Measurements from ENCODE around the gene NDOR1. TPM values are rescaled to one million over a fixed set of nuclear protein-coding genes. Genes with fewer than 3 reads are reported as not detected.
A peak's percentile ranks its signal among the peaks of the same experiment; 100 is the strongest.

The NDOR1 gene
- total RNA-seq, 1 experiment from 2014 or later = 14.3 TPM

DNA sequence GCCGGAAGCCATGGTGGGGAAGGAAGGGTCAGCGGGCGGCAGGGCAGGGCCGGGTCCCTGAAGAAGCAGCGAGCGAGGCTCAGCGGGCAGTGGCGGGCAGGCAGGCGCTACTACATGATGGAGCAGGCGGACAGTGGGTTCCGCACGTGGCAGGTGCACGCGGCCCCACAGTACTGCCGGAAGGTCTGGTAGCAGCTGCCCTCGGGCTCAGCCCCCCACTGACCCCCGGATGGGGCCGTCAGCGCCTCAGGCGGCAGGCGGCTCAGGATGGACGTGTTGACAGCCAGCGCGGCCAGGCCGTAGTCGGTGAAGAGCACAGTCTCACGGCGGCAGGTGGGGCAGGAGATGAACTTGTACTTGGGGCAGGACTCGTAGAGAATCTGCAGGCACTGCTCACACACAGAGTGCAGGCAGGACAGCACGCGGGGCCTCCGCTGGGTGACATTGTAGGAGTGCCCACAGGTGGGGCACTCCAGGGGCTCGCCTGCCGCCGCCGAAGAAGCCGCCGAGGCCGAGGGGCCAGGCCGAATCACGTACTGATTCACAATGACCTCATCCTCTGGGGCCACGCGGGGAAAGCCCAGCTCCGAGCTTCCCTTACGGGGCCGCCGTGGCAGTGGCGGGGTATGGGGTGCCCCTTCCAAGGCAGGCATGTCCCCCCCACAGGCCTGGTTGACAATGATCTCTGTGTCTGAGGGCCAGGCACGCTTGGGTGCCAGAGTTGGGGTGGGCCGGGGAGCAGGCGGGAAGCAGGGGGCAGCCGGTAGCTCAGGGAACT, 15.0 kb downstream of the NDOR1 start:
- DNase-seq (ENCODE audit: low read depth) = no peak

DNA sequence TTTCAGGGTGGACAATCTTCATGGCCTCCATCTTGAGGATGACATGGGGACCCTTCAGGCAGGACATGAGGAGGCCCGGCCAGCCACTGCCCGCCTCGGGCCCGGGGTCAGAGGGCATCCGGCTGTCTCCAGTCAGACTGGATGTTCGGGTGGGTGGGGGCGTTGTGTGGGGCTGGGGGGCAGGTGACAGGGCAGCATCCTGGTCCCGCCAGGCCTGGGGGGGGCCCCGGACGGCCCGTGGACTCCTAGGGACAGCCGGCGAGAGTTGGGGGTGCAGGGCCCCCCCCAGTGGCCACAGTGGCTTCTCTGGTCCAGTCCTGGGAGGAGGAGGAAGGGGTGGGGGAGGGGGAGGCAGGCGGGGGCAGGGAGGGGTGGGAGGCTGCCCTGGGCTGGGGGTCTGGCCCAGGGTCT, 15.6 kb downstream of the NDOR1 start:
- DNase-seq (ENCODE audit: low read depth) = no peak

- no peak for DNase-seq (ENCODE audit: low read depth)
These were observed 16.1 kb downstream of the NDOR1 start for GRCh38 chr9:137221506-137222111.

DNA sequence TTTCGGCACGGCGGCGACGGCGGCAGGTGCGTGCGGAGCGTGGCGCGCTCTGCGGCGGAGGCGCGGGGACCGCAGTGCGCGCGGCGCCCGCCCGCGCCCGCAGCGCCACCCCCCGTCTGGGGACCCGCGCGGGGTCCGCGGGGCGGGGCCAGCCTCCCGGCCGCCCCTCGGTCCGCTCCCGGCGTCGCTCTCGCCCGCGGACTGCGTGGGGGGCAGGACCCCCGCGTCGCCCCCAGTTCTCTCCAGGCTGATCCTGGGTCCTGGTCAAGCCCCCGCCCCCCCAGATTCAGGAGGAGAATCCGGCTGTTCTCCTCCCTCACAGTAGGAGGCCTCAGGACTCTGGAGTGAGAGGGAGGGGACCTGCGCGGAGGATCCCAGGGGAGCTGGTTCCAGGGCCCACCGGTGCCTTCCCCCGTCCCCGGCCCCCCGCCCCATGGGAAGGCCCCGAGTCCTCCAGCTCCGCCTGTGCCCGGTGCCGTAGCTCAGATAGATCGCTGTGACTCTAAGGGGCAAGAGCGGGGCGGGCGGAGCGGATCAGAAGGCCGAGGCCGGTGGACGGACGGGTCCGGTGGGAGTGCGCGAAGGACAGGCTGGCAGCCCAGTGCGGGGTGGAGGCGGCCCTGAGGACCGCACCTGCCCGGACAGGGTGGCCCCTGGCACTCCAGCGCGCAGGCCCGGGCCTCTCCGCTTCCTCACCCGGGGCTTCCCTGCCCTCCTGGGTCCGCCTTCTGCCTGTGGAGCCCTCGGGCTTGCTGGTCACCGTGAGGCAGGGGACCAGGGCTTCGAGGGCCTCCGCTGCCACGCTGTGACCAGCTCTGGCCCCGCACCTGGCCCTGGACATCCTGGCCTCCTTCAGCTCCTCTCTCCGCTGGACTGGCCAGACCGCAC, 16.9 kb downstream of the NDOR1 start, which contains the start of gene RNF208:
RNF208 (minus strand) TSS at position 51 of the 888 bp plus-strand sequence. CDS start 1,028 bp downstream, outside the sequence.
- DNase-seq (ENCODE audit: low read depth) = no peak

GRCh38 chr9:137223078-137223970, 17.8 kb downstream of the NDOR1 start:
- peak; percentile 99 for DNase-seq (ENCODE audit: low read depth)

DNA sequence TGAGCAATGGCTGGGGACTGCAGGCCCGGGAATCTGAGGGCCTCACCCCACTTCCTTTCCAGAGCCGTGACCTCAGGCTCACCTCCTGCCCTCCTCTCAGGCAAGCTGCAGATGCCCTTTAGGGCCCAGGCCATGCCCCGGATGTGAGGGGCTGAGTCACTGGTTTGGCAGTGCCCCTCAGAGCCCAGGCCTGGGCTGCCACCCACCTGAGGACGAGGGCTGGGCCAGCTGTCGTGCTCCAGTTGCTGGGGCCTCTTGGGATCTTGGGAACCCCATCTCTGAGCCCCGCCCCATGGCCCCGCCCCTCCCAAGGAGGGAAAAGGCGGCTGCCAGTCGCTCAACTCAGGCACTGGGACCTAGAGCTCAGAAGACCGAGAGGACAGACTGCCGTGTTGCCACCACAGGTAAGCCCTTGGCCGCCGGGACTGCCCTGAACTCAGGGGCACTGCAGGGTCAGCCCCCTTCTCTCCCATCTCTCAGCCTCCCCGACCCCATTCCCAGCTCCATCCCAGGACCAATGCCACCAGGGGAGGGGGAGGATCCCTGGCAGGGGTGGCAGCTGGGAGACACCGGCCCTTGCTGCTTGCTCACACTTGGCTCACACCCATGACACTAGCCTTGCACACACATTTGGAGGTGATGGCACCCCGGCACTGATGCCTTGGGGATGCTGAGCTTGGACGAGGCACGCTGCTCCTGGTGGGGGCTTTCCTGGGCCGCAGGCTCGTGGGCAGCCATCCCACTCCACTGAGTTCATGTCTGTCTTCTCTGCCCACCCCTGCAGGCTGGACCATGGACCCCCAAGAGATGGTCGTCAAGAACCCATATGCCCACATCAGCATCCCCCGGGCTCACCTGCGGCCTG, 19.6 kb downstream of the NDOR1 start, which contains the start of gene CYSRT1:
CYSRT1 (plus strand) TSS at position 345 of the 865 bp plus-strand sequence; CDS start at position 793, 448 bp downstream.
- no peak for DNase-seq (ENCODE audit: low read depth)

- DNase-seq (ENCODE audit: low read depth) = no peak
These were observed 20.3 kb downstream of the NDOR1 start for GRCh38 chr9:137225699-137226331.

DNA sequence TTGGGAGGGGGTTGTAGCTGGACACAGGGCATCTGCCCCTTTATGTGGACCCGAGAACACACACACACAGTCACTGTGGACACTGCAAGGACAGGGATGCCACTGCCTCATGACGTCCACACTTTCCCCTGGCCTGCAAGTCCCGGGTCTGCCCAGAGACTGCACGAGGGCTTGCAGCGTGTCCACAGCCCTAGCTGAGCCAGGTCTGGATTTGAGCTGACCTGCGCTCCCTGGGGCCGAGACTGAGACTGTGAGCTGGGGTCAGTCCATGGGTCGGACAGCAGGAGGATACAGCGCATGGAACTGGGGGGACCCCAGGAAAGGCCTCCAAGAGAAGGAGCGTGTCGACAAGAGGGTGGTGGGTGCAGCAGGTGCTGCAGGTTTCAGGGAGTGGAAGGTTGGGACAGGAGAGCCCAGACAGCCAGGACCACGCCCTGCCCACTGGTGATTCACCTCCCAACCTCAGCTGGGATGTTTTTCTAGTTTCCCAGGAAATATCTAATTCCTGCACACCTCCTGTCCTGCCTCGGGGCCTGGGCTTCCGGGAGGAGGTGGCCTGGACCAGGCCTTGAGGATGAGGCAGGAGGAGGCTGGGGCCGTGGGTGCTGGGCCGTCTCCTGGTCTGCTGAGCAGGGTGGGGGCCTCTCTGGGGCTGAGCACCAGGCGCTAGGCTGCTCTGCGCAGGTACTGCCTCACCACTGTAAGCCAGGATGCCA, 21.0 kb downstream of the NDOR1 start:
- DNase-seq (ENCODE audit: low read depth) = peak; percentile 67

DNA sequence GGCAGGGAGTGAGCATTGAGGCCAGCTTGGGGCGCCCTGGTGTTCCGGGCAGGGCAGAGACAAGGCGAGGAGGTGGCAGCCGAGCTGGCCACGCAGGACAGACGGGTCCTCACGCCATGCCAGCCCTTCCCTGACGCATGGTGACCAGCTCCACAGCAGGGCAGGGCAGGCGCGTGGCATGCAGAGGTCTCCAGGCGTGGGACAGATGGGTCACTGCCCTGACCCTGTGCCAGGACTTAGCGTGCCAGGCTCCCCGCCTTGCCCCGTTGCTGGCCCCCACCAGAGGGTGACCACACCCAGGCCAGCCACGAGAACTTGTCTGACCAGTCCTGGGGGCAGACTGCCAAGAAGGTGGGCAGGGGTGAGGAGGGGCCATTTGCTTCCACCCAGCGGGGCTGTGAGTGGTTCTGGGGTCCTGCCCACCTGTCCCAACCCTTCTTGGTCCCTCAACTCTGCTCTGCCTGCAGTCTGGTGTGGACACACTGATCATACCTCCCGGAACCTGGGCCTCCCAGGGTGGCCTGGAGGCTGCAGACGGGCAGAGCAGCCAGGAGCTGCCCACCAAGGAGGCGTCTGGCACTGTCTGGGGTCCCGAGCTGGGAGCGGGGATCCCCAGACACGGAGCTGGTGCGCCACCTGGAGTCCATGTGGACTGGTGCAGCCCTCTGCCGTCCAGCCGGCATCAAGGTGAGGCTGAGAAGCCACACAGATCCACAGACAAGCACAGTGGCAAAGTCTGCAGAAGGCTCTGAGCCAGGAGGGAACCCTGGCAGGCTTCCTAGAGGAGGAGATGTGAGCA, 21.8 kb downstream of the NDOR1 start, which contains the start of gene RNF224:
RNF224 (plus strand) TSS at position 449 of the 799 bp plus-strand sequence. CDS start 834 bp downstream, outside the sequence.
- peak; percentile 90 for DNase-seq (ENCODE audit: low read depth)

- DNase-seq (ENCODE audit: low read depth) = no peak
These were observed 22.5 kb downstream of the NDOR1 start for GRCh38 chr9:137227853-137228505.

- no peak for DNase-seq (ENCODE audit: low read depth)
These were observed 23.0 kb downstream of the NDOR1 start for GRCh38 chr9:137228506-137228967.

DNA sequence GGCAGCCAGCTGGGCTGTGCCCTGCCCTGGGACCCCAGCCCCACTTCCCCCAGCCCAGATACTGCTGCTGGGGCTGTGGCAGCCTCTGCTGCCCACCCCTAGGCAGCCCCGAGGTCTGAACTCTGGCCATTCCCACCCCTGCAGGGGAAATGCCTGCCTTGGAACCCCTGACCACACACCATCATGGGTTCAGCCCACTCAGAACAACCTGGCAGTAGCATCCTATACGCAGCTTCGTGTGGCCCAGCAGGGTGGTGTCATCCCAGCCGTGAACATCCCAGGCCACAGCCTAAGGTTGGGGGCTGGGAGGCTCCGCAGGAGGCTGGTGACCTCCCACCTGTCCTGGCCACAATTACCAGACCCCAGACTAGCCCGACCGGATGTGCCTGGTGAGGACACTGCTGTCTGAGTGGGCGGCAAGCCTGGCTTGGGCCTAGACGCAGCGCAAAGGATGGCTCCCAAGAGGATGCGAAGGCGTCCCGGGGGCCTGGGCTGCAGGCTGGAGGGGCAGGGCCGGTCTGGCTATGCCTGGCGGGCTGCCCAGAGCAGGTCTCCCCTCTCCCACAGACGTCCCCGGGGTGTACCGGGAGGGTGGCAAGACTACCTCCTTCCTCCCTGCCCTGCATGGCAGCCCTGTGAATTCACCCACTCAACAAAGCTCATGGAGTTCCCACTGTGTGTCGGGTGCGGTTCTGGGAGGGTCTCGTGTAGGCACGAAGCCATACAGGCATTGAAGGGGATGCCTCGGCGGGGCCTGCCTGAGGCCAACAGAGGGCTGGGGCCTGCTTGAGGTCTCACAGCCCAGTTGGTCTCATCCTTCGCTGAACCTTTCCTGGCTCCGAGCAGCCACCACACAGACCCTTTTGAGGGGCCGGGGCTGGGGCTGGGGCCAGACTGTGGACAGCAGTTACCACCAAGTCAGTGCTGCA, 23.7 kb downstream of the NDOR1 start:
- DNase-seq (ENCODE audit: low read depth) = no peak

- no peak for DNase-seq (ENCODE audit: low read depth)
These were observed 24.6 kb downstream of the NDOR1 start for GRCh38 chr9:137229903-137230704.

GRCh38 chr9:137230705-137231371, 25.3 kb downstream of the NDOR1 start, which contains the start of gene SLC34A3:
Gene SLC34A3, plus strand, starts transcription at chr9:137230901. Its CDS starts 802 bp downstream, at chr9:137231703.
- no peak for DNase-seq (ENCODE audit: low read depth)
